Measurements from ENCODE around the gene ADRA2B. TPM values are rescaled to one million over a fixed set of nuclear protein-coding genes. Genes with fewer than 3 reads are reported as not detected.

ADRA2B gene
- total and polyA plus RNA-seq, 2 donors (not counting 3 experiments of a cell fraction or from before 2014, with no cell fraction given), result not detected

DNA sequence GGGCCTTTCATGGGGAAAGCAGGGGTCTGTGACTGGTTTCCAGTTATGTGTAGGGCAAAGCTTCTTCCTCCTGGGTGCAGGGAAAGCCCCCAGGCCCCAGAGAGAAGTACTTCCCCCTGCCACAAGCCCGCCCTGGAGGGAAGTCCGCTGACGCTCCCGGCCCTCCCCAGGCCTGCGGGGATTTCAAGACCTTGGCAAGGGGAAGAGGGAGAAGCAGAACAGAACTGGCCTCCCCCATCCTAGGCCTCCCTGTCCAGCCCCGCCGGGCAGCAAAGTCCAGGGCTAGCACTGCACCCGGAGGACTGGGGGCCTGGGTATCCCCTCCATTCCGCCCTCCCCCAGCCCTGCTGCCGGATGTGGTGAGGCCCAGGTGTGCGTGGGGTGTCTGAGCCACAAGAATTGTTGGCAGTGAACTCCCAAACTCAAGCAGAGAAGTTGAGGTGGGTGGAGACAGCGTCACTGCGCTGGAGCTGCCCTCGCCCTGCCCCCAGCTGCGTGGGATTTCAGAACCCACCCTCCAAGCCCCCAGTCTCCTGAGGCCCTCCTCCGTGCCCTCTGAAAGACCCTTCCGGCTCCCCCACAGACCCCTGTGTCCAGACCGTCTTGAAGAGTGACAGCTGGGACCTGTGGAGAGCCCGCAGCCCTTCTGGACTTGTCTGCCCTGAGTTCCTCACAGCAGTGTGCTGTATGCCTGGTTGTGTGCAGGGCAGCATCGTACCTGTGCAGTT, 29.9 kb upstream of the ADRA2B start:
- no peak overlapping the region for H3K9ac ChIP-seq (replicated peaks; ENCODE audit: extremely low read depth, insufficient read depth, low read length)
- intact Hi-C loops (cut with micrococcal nuclease) (no loop called here), dilution Hi-C loops (cut with MboI; ENCODE audit: extremely low pct_ligation_motif_present, low sequenced_read_pairs) (no loop called here)
- no peak for FAIRE-seq
- DNase-seq (ENCODE audit: low read depth, low spot score), result no peak
- no peaks in the 10 kb centered on the region for H3K9me3 ChIP-seq (replicated peaks; ENCODE audit: control insufficient read depth, insufficient read depth, low read length)
- H3K27ac ChIP-seq (ENCODE audit: insufficient read depth, low read depth, low read length), result no peak overlapping the region
- POLR2A ChIA-PET, result no interaction called here
- no peak overlapping the region for H2AFZ ChIP-seq (ENCODE audit: low read depth, low read length)
- no peaks in the 10 kb centered on the region for H3K27me3 ChIP-seq (ENCODE audit: control insufficient read depth in 2 of 2, insufficient read depth in 2 of 2, low read length in 2 of 2)
- H3K36me3 ChIP-seq (ENCODE audit: control insufficient read depth in 2 of 2, extremely low read depth in 1 of 2, insufficient read depth in 2 of 2, low read length in 2 of 2), result no peaks in the 10 kb centered on the region
- no peak overlapping the region for H3K4me2 ChIP-seq (ENCODE audit: insufficient read depth, low read length)
- H3K9me1 ChIP-seq (replicated peaks; ENCODE audit: control insufficient read depth, extremely low read depth, insufficient read depth, low read length), result no peaks in the 10 kb centered on the region
- BruUV-seq (replicated peaks), result no TSS peak
- no peaks in the 10 kb centered on the region for H3K79me2 ChIP-seq (ENCODE audit: control insufficient read depth, insufficient read depth, low read length)
- TF ChIP-seq GATA2 (IDR thresholded peaks at IDR 0.05; ENCODE audit: insufficient read depth, insufficient read length, low read depth, low read length) (no peak), FOS (IDR thresholded peaks at IDR 0.05; ENCODE audit: borderline replicate concordance, insufficient read depth, low read length) (no peak), POLR2AphosphoS5 (IDR thresholded peaks at IDR 0.05; ENCODE audit: insufficient read depth, low read depth, low read length) (no peak), MYC (IDR thresholded peaks at IDR 0.05; ENCODE audit: low read depth, low read length) (no peak), POLR2A (IDR thresholded peaks at IDR 0.05; ENCODE audit: low read depth, low read length) (no peak), JUN (IDR thresholded peaks at IDR 0.05; ENCODE audit: borderline replicate concordance, insufficient read depth, insufficient read length, low read depth) (no peak), EZH2 (IDR thresholded peaks at IDR 0.05; ENCODE audit: borderline replicate concordance, low read depth, low read length, severe bottlenecking) (no peak)
- TF ChIP-seq, protein P1, sequence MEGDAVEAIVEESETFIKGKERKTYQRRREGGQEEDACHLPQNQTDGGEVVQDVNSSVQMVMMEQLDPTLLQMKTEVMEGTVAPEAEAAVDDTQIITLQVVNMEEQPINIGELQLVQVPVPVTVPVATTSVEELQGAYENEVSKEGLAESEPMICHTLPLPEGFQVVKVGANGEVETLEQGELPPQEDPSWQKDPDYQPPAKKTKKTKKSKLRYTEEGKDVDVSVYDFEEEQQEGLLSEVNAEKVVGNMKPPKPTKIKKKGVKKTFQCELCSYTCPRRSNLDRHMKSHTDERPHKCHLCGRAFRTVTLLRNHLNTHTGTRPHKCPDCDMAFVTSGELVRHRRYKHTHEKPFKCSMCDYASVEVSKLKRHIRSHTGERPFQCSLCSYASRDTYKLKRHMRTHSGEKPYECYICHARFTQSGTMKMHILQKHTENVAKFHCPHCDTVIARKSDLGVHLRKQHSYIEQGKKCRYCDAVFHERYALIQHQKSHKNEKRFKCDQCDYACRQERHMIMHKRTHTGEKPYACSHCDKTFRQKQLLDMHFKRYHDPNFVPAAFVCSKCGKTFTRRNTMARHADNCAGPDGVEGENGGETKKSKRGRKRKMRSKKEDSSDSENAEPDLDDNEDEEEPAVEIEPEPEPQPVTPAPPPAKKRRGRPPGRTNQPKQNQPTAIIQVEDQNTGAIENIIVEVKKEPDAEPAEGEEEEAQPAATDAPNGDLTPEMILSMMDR (IDR thresholded peaks at IDR 0.05; ENCODE audit: extremely low read depth in 1 of 2, insufficient read depth in 1 of 2, low read depth in 1 of 2, low read length in 2 of 2), result no peak
- TF ChIP-seq, protein P2, sequence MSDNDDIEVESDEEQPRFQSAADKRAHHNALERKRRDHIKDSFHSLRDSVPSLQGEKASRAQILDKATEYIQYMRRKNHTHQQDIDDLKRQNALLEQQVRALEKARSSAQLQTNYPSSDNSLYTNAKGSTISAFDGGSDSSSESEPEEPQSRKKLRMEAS (IDR thresholded peaks at IDR 0.05; ENCODE audit: insufficient read depth, insufficient read length), result no peak
- CTCF ChIA-PET, result interaction anchor here (2.3 to 3.5 kb wide), 2 partner anchors 8 to 28 kb away, joined by 10 to 15 read pairs; partner anchors contain the start of gene ASTL
- H3K4me1 ChIP-seq (ENCODE audit: control insufficient read depth, extremely low read depth, insufficient read depth, low read length), result no peaks in the 10 kb centered on the region
- no peak overlapping the region for H3K4me3 ChIP-seq (replicated peaks in 1 of 3; ENCODE audit: insufficient read depth in 1 of 3, low read depth in 1 of 3, low read length in 3 of 3)
- H4K20me1 ChIP-seq (replicated peaks; ENCODE audit: control insufficient read depth, extremely low read depth, insufficient read depth, low read length), result no peaks in the 10 kb centered on the region

Measured in endothelial cell of umbilical vein (primary cell).